ENCODE measurements around the gene CDK14.

DNA sequence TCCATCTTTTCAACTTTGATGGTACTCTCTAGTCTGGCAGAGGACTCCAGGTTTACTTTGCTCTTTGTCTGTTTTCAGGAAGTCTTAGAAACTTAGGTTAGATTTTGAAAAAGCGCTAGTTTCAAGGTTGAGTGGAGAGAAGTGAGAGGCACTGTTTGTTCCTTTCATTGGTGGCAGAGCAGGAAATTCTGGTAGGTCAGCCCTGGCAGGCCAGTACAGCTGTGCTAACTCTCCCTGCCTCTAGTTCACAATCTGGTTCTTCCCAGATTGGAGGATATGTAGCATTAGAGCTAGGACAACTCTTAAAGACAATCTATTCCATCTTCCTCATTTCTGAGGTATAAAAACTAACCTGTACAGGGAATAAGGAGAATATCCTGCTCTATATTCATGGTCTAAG is 507.2 kb downstream of the CDK14 start:
- TF ChIP-seq EZH2 (IDR thresholded peaks at IDR 0.05; ENCODE audit: borderline replicate concordance, insufficient read depth, low read depth, low read length, poor library complexity, severe bottlenecking): no peak
- TF ChIP-seq, protein P1, sequence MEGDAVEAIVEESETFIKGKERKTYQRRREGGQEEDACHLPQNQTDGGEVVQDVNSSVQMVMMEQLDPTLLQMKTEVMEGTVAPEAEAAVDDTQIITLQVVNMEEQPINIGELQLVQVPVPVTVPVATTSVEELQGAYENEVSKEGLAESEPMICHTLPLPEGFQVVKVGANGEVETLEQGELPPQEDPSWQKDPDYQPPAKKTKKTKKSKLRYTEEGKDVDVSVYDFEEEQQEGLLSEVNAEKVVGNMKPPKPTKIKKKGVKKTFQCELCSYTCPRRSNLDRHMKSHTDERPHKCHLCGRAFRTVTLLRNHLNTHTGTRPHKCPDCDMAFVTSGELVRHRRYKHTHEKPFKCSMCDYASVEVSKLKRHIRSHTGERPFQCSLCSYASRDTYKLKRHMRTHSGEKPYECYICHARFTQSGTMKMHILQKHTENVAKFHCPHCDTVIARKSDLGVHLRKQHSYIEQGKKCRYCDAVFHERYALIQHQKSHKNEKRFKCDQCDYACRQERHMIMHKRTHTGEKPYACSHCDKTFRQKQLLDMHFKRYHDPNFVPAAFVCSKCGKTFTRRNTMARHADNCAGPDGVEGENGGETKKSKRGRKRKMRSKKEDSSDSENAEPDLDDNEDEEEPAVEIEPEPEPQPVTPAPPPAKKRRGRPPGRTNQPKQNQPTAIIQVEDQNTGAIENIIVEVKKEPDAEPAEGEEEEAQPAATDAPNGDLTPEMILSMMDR (IDR thresholded peaks at IDR 0.05): no peak
